Measurements from ENCODE around the gene DCST2. TPM values are rescaled to one million over a fixed set of nuclear protein-coding genes. Genes with fewer than 3 reads are reported as not detected.

The DCST2 gene
- total RNA-seq (2021), result 0.21 TPM in 1 of 2 replicates, not detected in the other
- percentile 13 among the genes with signal in this experiment for Bru-seq, nascent RNA
- percentile 15 among the genes with signal in this experiment for BruChase-seq, experiment 1, labeled RNA remaining after a 2-hour chase
- BruChase-seq, experiment 2, labeled RNA remaining after a 6-hour chase, result percentile 18 among the genes with signal in this experiment
- long read RNA-seq, result 0 reads

DNA sequence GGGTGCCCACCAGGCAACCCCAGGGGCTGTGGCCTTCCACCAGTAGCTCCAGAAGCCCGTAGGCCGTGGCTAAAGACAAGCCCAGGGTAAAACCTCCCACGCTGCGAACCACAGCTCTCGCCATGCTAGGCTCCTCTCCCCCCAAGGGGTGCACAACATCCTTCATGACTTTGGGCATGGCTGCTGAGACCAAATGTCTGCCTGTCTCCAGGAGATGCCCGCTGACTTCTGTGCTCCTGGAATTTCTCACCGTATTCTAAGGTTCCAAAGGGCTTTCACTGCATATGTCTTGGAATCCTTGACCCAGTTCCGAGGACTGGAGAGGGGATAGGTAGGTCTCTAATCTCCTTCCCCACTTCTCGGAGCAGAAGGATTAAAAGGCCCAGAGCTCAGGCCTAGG, at the start of gene DCST2, which contains the start of gene DCST1:
TSS of gene DCST2 (minus strand) at position 258 of the 400 bp plus-strand sequence. CDS start at position 178, 80 bp downstream.
TSS of gene DCST1 (plus strand) at position 301 of the 400 bp plus-strand sequence. CDS start 213 bp downstream, outside the sequence.
- no peaks in the 10 kb centered on the region for H3K4me1 ChIP-seq (ENCODE audit: insufficient read depth, low read length, poor library complexity, severe bottlenecking)
- CTCF ChIA-PET, result no interaction called here
- no peaks in the 10 kb centered on the region for H3K9me3 ChIP-seq (ENCODE audit: low read depth, low read length, poor library complexity, severe bottlenecking)
- no TSS peak for BruUV-seq (replicated peaks)
- POLR2A ChIA-PET (ENCODE audit: low non-redundant PET), result no interaction called here
- H3K27me3 ChIP-seq (replicated peaks; ENCODE audit: insufficient read depth, low read depth, low read length, poor library complexity), result no peaks in the 10 kb centered on the region
- no peak within 1 kb of the TSS for H3K27ac ChIP-seq (ENCODE audit: low read depth, low read length, poor library complexity, severe bottlenecking)
- no peaks in the 10 kb centered on the region for H3K36me3 ChIP-seq (ENCODE audit: insufficient read depth, low read length, poor library complexity, severe bottlenecking)
- intact Hi-C loops (cut with micrococcal nuclease; ENCODE audit: unreplicated experiment), result no loop called here
- DNase-seq (ENCODE audit: low spot score), result no peak
- H3K4me3 ChIP-seq (ENCODE audit: low read depth, low read length, poor library complexity, severe bottlenecking), result no peak within 1 kb of the TSS
- no peak for TF ChIP-seq EZH2 (IDR thresholded peaks at IDR 0.05; ENCODE audit: borderline replicate concordance, low read depth, low read length, poor library complexity, severe bottlenecking)

DNA sequence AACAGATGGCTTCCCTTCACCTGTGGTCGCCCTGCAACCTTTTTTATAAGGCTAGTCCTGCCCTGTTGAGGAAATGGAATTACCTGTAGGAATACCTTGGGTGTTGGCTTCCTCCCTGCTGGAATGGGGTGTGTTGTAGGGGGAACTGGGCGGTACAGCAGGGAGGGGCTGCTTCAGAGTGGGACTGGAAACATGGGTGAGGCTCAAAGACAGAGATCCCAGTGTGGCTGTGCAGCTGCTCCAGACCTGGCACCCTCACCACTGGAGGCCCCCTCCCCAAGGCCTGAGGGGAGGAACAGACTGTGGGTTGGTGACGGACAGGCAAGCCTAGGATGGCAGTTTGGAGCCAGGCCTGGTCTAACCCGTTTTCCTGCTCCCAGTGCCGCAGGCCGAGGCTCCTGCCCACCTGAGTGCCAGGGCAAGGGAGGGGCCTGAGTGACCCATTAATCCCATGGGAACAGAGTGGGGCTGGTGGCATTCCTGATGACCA, 49.5 kb upstream of the DCST2 start:
- POLR2A ChIA-PET (ENCODE audit: low non-redundant PET), result no interaction called here
- Histone ChIP-seq H3K36me3 (ENCODE audit: insufficient read depth, low read length, poor library complexity, severe bottlenecking) (no peaks in the 10 kb centered on the region), H3K4me3 (ENCODE audit: low read depth, low read length, poor library complexity, severe bottlenecking) (no peak overlapping the region), H3K4me1 (ENCODE audit: insufficient read depth, low read length, poor library complexity, severe bottlenecking) (peaks cover 55% of the 10 kb centered on the region), H3K27ac (ENCODE audit: low read depth, low read length, poor library complexity, severe bottlenecking) (no peak overlapping the region), H3K9me3 (ENCODE audit: low read depth, low read length, poor library complexity, severe bottlenecking) (no peaks in the 10 kb centered on the region), H3K27me3 (replicated peaks; ENCODE audit: insufficient read depth, low read depth, low read length, poor library complexity) (peaks cover 23% of the 10 kb centered on the region)
- BruUV-seq (replicated peaks), result no TSS peak
- no peak for DNase-seq (ENCODE audit: low spot score)
- intact Hi-C loops (cut with micrococcal nuclease; ENCODE audit: unreplicated experiment), result loop anchor here (5.0 kb wide), 1 partner anchor 81 kb away; the partner anchor contains the start of gene ZBTB7B
- no peak for TF ChIP-seq EZH2 (IDR thresholded peaks at IDR 0.05; ENCODE audit: borderline replicate concordance, low read depth, low read length, poor library complexity, severe bottlenecking)
- TF ChIP-seq, protein P1, sequence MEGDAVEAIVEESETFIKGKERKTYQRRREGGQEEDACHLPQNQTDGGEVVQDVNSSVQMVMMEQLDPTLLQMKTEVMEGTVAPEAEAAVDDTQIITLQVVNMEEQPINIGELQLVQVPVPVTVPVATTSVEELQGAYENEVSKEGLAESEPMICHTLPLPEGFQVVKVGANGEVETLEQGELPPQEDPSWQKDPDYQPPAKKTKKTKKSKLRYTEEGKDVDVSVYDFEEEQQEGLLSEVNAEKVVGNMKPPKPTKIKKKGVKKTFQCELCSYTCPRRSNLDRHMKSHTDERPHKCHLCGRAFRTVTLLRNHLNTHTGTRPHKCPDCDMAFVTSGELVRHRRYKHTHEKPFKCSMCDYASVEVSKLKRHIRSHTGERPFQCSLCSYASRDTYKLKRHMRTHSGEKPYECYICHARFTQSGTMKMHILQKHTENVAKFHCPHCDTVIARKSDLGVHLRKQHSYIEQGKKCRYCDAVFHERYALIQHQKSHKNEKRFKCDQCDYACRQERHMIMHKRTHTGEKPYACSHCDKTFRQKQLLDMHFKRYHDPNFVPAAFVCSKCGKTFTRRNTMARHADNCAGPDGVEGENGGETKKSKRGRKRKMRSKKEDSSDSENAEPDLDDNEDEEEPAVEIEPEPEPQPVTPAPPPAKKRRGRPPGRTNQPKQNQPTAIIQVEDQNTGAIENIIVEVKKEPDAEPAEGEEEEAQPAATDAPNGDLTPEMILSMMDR (conservative IDR thresholded peaks at IDR 0.05; ENCODE audit: low read depth, low read length), result no peak
- CTCF ChIA-PET, result no interaction called here

DNA sequence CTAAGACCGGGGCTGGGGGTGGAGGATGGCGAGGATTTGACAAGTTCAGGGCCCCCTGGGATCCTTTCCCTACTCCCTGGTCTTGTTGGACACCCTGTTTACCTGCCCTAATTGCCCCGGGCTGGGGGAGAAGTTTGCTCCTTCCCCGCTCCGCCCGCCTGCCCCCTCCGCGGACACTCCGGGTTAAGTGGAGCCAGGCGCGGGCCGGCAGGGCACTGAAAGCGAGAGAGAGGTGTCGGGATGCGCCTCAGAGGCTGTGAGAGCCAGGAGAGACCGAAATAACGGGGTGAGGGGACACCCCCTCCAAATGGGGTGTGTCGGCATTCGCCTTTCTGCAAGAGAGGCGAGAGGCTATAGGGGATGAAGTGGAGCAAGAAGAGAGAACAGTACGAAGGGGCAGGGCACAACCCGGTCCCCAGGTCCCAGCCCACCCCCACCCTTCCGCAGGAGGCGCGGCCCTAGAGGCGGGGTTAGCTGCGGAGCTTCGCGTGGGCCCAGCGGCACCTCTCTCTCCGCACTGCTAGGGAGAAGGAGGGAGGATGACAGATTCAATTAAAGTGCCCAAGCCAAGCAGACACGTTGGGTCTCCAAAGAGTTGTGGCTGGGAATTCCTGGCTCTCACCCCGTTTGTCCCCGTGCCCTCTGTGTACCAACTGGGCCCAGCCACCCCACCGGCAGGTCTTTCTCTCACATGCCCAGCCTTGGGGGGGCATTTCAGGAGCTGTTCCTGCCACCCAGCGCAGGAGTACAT, 48.9 kb upstream of the DCST2 start:
- ChIA-PET POLR2A (ENCODE audit: low non-redundant PET) (no interaction called here), CTCF (no interaction called here)
- no peak for TF ChIP-seq EZH2 (IDR thresholded peaks at IDR 0.05; ENCODE audit: borderline replicate concordance, low read depth, low read length, poor library complexity, severe bottlenecking)
- TF ChIP-seq, protein P1 (conservative IDR thresholded peaks at IDR 0.05; ENCODE audit: low read depth, low read length), result no peak
- H3K27ac ChIP-seq (ENCODE audit: low read depth, low read length, poor library complexity, severe bottlenecking), result no peak overlapping the region
- no peaks in the 10 kb centered on the region for H3K36me3 ChIP-seq (ENCODE audit: insufficient read depth, low read length, poor library complexity, severe bottlenecking)
- no TSS peak for BruUV-seq (replicated peaks)
- H3K27me3 ChIP-seq (replicated peaks; ENCODE audit: insufficient read depth, low read depth, low read length, poor library complexity), result peaks cover 23% of the 10 kb centered on the region
- intact Hi-C loops (cut with micrococcal nuclease; ENCODE audit: unreplicated experiment), result loop anchor here (5.0 kb wide), 1 partner anchor 80 kb away; the partner anchor contains the start of gene ZBTB7B
- no peak for DNase-seq (ENCODE audit: low spot score)
- no peaks in the 10 kb centered on the region for H3K9me3 ChIP-seq (ENCODE audit: low read depth, low read length, poor library complexity, severe bottlenecking)
- H3K4me3 ChIP-seq (ENCODE audit: low read depth, low read length, poor library complexity, severe bottlenecking), result no peak overlapping the region
- peaks cover 55% of the 10 kb centered on the region for H3K4me1 ChIP-seq (ENCODE audit: insufficient read depth, low read length, poor library complexity, severe bottlenecking)
